Ascending aorta (tissue), 2 donors: ENCODE results near the gene TM4SF1. TPM values are rescaled to one million over a fixed set of nuclear protein-coding genes. Genes with fewer than 3 reads are reported as not detected.
A peak's percentile ranks its signal among the peaks of the same experiment; 100 is the strongest.

Experiments used
- DNase-seq, 2 donors: peaks; one replicate each; pipeline ENCODE4 v3.0.0-alpha.2; 2019; ENCODE audit warnings: low spot score in 2 of 2
- H3K27ac ChIP-seq, 2 donors: fragments of 200-600 bp; sonication (generic); one replicate each; pipeline ENCODE4 v1.5.1; 2016 to 2017; ENCODE audit warnings: mild to moderate bottlenecking in 1 of 2
- H3K27me3 ChIP-seq: fragments of 200-600 bp; sonication (generic); one replicate; pipeline ENCODE4 v1.5.1; 2017
- H3K36me3 ChIP-seq, 2 donors: fragments of 200-600 bp; sonication (generic); one replicate each; pipeline ENCODE4 v1.5.1; 2016
- H3K4me1 ChIP-seq, 2 donors: fragments of 200-600 bp; sonication (generic); one replicate each; pipeline ENCODE4 v1.5.1; 2016 to 2017; ENCODE audit warnings: mild to moderate bottlenecking in 1 of 2
- H3K4me3 ChIP-seq, 2 donors: fragments of 200-600 bp; sonication (generic); one replicate each; pipeline ENCODE4 v1.5.1; 2016 to 2017; ENCODE audit warnings: mild to moderate bottlenecking in 1 of 2
- H3K9me3 ChIP-seq, 2 donors: fragments of 200-600 bp; sonication (generic); one replicate each; pipeline ENCODE4 v1.5.1; 2016
- CTCF ChIP-seq, 3 experiments: fragments of 200-600 bp in 2 of 3; fragments of 450-650 bp in 1 of 3; sonication (generic) in 2 of 3; IDR thresholded peaks; one replicate each; pipeline ENCODE4 v1.5.1; 2016 to 2019; ENCODE audit warnings: antibody characterized with exemption in 3 of 3, mild to moderate bottlenecking in 1 of 3, moderate library complexity in 1 of 3
- intact Hi-C: fragments of 100-400 bp; cut with DNase I; formaldehyde crosslinking; loops from one replicate; pipeline ENCODE4 v1.15.1; 2023
- total RNA-seq: library from RNA; depleted of rRNA; stranded (reverse); fragments of >200 nt; gene quantifications from one replicate; pipeline ENCODE4 v1.1.0, GENCODE V29; 2016

Gene TM4SF1
- total RNA-seq, 1 donor from 2014 or later, result 487 TPM

- H3K27ac ChIP-seq, result no peak overlapping the region
- peaks cover 0 to 6% of the 10 kb centered on the region in 2 donors for H3K9me3 ChIP-seq
- H3K27me3 ChIP-seq, result no peaks in the 10 kb centered on the region
- intact Hi-C loops, result no loop called here
- H3K4me1 ChIP-seq, result peaks cover 0 to 27% of the 10 kb centered on the region in 2 donors
- no peak for TF ChIP-seq CTCF (IDR thresholded peaks at IDR 0.05)
- H3K4me3 ChIP-seq, result no peak overlapping the region
- DNase-seq, result no peak
- no peaks in the 10 kb centered on the region for H3K36me3 ChIP-seq
These were observed 11.3 kb upstream of the TM4SF1 start for GRCh38 chr3:149388531-149389417.

- Histone ChIP-seq H3K4me3 (no peak overlapping the region), H3K9me3 (peaks cover 0 to 6% of the 10 kb centered on the region in 2 donors), H3K36me3 (no peaks in the 10 kb centered on the region), H3K27me3 (no peaks in the 10 kb centered on the region), H3K4me1 (peaks cover 0 to 24% of the 10 kb centered on the region in 2 donors), H3K27ac (peak overlapping the region in 1 of 2 donors; percentile 68)
- TF ChIP-seq CTCF (IDR thresholded peaks at IDR 0.05), result no peak
- intact Hi-C loops, result no loop called here
- no peak for DNase-seq
These were observed 10.6 kb upstream of the TM4SF1 start for GRCh38 chr3:149388001-149388440.

GRCh38 chr3:149386299-149386606 lies 8.8 kb upstream of the TM4SF1 start:
- H3K4me1 ChIP-seq, result peaks cover 0 to 29% of the 10 kb centered on the region in 2 donors
- no peak for DNase-seq
- peak overlapping the region; percentile 59 to 68 for H3K27ac ChIP-seq
- TF ChIP-seq CTCF (IDR thresholded peaks at IDR 0.05), result no peak
- H3K4me3 ChIP-seq, result no peak overlapping the region
- no peaks in the 10 kb centered on the region for H3K27me3 ChIP-seq
- intact Hi-C loops, result no loop called here
- peaks cover 0 to 6% of the 10 kb centered on the region in 2 donors for H3K9me3 ChIP-seq
- H3K36me3 ChIP-seq, result no peaks in the 10 kb centered on the region

- TF ChIP-seq CTCF (IDR thresholded peaks at IDR 0.05), result no peak
- DNase-seq, result no peak
- Histone ChIP-seq H3K27me3 (no peaks in the 10 kb centered on the region), H3K4me3 (no peak overlapping the region), H3K9me3 (peaks cover 0 to 6% of the 10 kb centered on the region in 2 donors), H3K27ac (peak overlapping the region; percentile 59 to 68), H3K36me3 (no peaks in the 10 kb centered on the region), H3K4me1 (peaks cover 0 to 29% of the 10 kb centered on the region in 2 donors)
- intact Hi-C loops, result no loop called here
These were observed 8.3 kb upstream of the TM4SF1 start for GRCh38 chr3:149385617-149386298.

GRCh38 chr3:149384911-149385321 lies 7.5 kb upstream of the TM4SF1 start:
- peaks cover 0 to 29% of the 10 kb centered on the region in 2 donors for H3K4me1 ChIP-seq
- H3K27me3 ChIP-seq, result no peaks in the 10 kb centered on the region
- peaks cover 0 to 6% of the 10 kb centered on the region in 2 donors for H3K9me3 ChIP-seq
- no peak for TF ChIP-seq CTCF (IDR thresholded peaks at IDR 0.05)
- H3K36me3 ChIP-seq, result no peaks in the 10 kb centered on the region
- peak overlapping the region; percentile 59 to 68 for H3K27ac ChIP-seq
- intact Hi-C loops, result no loop called here
- DNase-seq, result no peak
- H3K4me3 ChIP-seq, result no peak overlapping the region
